GM12864 (cell line): Measurements from ENCODE around the gene ATF4.
"Not testable (repeated sequence)": the region's sequence is repeated elsewhere in the genome, so short reads cannot be mapped to it uniquely, and the experiment has no call there.

Experiments used
- DNase-seq: peaks from one replicate; pipeline ENCODE4 v3.0.0-alpha.2; 2011; ENCODE audit warnings: low read depth
- H3K4me3 ChIP-seq: 2 replicates; pipeline ENCODE4 v1.5.1; 2011; ENCODE audit warnings: mild to moderate bottlenecking, low read depth, low read length, control low read depth
- CTCF ChIP-seq: IDR thresholded peaks from 2 replicates; pipeline ENCODE4 v1.5.1; 2011; ENCODE audit warnings: low read depth, mild to moderate bottlenecking, moderate library complexity, low read length, control low read depth, inconsistent platforms; ENCODE audit errors: missing control alignments

Gene ATF4

GRCh38 chr22:39502109-39502788 is 18.1 kb upstream of the ATF4 start, which contains the start of gene MIEF1:
TSS of gene MIEF1 (plus strand) at chr22:39502290. CDS start at chr22:39511295, 9,005 bp downstream.
- no peak for TF ChIP-seq CTCF
- peak; percentile 90 for DNase-seq
- peak within 1 kb of the TSS; percentile 93 for H3K4me3 ChIP-seq

- TF ChIP-seq CTCF = no peak
- DNase-seq = no peak
- H3K4me3 ChIP-seq = peak overlapping the region; percentile 93
Measured at GRCh38 chr22:39502789-39503409, 17.5 kb upstream of the ATF4 start.

GRCh38 chr22:39503630-39504029 is 16.7 kb upstream of the ATF4 start:
- peak overlapping the region; percentile 93 for H3K4me3 ChIP-seq
- TF ChIP-seq CTCF = no peak
- no peak for DNase-seq

- DNase-seq = no peak
- no peak overlapping the region; the same call in 1 of the 2 replicates for H3K4me3 ChIP-seq
- no peak for TF ChIP-seq CTCF
Measured at GRCh38 chr22:39504071-39504470, 16.3 kb upstream of the ATF4 start.

GRCh38 chr22:39507021-39507420 is 13.3 kb upstream of the ATF4 start:
- not testable (repeated sequence) for DNase-seq, H3K4me3 ChIP-seq

- no peak for DNase-seq
- H3K4me3 ChIP-seq = no peak overlapping the region
- no peak for TF ChIP-seq CTCF
Measured at GRCh38 chr22:39508393-39508792, 12.0 kb upstream of the ATF4 start.

- H3K4me3 ChIP-seq = no peak overlapping the region
- DNase-seq = no peak
- TF ChIP-seq CTCF = no peak
Measured at GRCh38 chr22:39510529-39511149, 9.7 kb upstream of the ATF4 start.
